ENCODE measurements around the gene CTNNB1. TPM values are rescaled to one million over a fixed set of nuclear protein-coding genes. Genes with fewer than 3 reads are reported as not detected.

The CTNNB1 gene
- polyA plus RNA-seq, 1 donor (not counting 4 experiments of a cell fraction or from before 2014, with no cell fraction given), result 644 TPM

DNA sequence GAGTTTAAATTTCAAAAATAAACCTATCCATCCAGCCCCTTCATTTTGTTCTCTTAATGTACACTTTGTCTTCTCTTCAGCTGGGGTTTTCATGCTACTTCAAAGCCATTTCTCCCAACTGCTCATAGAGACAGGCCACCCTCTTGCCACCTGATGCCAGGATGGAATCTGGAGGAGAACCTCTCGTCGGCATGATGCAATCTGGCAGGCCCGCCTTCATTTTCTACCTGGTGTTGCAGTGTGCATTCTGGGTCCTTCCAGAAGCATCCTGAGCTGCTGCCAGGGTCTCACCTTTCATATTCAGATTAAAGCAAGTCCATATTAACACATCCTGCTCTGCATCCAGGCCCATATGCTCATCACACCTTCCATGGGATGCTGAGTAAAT, 60.8 kb downstream of the CTNNB1 start:
- DNase-seq (ENCODE audit: low read depth, low spot score) (no peak), FAIRE-seq (no peak)
- H3K36me3 ChIP-seq (ENCODE audit: control insufficient read depth in 2 of 2, extremely low read depth in 1 of 2, insufficient read depth in 2 of 2, low read length in 2 of 2), result no peaks in the 10 kb centered on the region
- H2AFZ ChIP-seq (ENCODE audit: control insufficient read depth, low read length), result no peak overlapping the region
- no peaks in the 10 kb centered on the region for H3K4me1 ChIP-seq (ENCODE audit: control insufficient read depth, extremely low read depth, insufficient read depth, low read length)
- no peaks in the 10 kb centered on the region for H3K79me2 ChIP-seq (ENCODE audit: control insufficient read depth, insufficient read depth, low read length)
- no peaks in the 10 kb centered on the region for H3K9me1 ChIP-seq (ENCODE audit: control insufficient read depth, extremely low read depth, insufficient read depth, low read length)
- no peak overlapping the region for H3K9ac ChIP-seq (ENCODE audit: control insufficient read depth, extremely low read depth, insufficient read depth, low read length)
- dilution Hi-C loops (cut with MboI; ENCODE audit: extremely low pct_ligation_motif_present, low sequenced_read_pairs), result no loop called here
- H3K4me2 ChIP-seq (ENCODE audit: control insufficient read depth, extremely low read depth, insufficient read depth, low read depth, low read length), result no peak overlapping the region
- H3K9me3 ChIP-seq (ENCODE audit: control insufficient read depth, low read depth, low read length), result no peaks in the 10 kb centered on the region
- H3K27me3 ChIP-seq (ENCODE audit: control insufficient read depth, extremely low read depth, insufficient read depth, low read length), result no peaks in the 10 kb centered on the region
- H3K27ac ChIP-seq (ENCODE audit: control insufficient read depth, insufficient read depth, low read length), result no peak overlapping the region
- no peaks in the 10 kb centered on the region for H4K20me1 ChIP-seq (ENCODE audit: control insufficient read depth, extremely low read depth, insufficient read depth, low read length)
- H3K4me3 ChIP-seq (ENCODE audit: control insufficient read depth in 2 of 3, extremely low read depth in 1 of 3, insufficient read depth in 2 of 3, low read depth in 1 of 3, low read length in 3 of 3), result no peak overlapping the region
- TF ChIP-seq, protein P1, sequence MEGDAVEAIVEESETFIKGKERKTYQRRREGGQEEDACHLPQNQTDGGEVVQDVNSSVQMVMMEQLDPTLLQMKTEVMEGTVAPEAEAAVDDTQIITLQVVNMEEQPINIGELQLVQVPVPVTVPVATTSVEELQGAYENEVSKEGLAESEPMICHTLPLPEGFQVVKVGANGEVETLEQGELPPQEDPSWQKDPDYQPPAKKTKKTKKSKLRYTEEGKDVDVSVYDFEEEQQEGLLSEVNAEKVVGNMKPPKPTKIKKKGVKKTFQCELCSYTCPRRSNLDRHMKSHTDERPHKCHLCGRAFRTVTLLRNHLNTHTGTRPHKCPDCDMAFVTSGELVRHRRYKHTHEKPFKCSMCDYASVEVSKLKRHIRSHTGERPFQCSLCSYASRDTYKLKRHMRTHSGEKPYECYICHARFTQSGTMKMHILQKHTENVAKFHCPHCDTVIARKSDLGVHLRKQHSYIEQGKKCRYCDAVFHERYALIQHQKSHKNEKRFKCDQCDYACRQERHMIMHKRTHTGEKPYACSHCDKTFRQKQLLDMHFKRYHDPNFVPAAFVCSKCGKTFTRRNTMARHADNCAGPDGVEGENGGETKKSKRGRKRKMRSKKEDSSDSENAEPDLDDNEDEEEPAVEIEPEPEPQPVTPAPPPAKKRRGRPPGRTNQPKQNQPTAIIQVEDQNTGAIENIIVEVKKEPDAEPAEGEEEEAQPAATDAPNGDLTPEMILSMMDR (optimal IDR thresholded peaks at IDR 0.05 in 1 of 3, IDR thresholded peaks at IDR 0.05 in 1 of 3, conservative IDR thresholded peaks at IDR 0.05 in 1 of 3; ENCODE audit: extremely low read depth in 1 of 3, insufficient read depth in 2 of 3, low read length in 3 of 3), result no peak
- TF ChIP-seq EZH2 (IDR thresholded peaks at IDR 0.05; ENCODE audit: low read length), result no peak

DNA sequence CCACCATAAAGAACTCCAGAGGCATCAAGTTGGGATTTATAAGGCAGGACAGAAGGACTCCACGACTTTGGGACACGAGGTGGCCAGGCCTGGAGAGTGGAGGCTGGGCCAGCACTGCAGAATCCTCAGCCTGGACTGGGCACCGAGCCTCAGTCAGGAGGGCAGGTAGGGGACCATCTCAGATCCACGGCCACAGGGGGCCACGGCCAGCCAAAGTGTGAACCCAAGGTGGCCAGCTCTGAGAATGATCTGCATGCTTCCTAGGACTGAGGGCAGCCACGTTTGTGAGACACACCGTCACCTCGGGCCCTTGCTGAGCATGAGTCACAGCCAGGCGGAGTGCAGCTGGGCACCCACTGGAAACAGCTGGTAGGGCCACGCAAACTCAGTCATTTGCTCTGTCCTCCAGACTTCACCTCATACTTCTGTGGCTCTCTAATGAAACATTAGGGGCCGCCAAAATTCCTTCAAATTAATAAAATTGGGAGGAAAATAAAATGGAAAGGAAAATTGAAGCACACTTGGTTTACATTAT, 65.8 kb downstream of the CTNNB1 start:
- no peak overlapping the region for H2AFZ ChIP-seq (ENCODE audit: control insufficient read depth, low read length)
- no peak overlapping the region for H3K4me2 ChIP-seq (ENCODE audit: control insufficient read depth, extremely low read depth, insufficient read depth, low read depth, low read length)
- dilution Hi-C loops (cut with MboI; ENCODE audit: extremely low pct_ligation_motif_present, low sequenced_read_pairs), result no loop called here
- DNase-seq (ENCODE audit: low read depth, low spot score) (no peak), FAIRE-seq (no peak)
- no peak overlapping the region for H3K9ac ChIP-seq (ENCODE audit: control insufficient read depth, extremely low read depth, insufficient read depth, low read length)
- H4K20me1 ChIP-seq (ENCODE audit: control insufficient read depth, extremely low read depth, insufficient read depth, low read length), result no peaks in the 10 kb centered on the region
- no peaks in the 10 kb centered on the region for H3K36me3 ChIP-seq (ENCODE audit: control insufficient read depth in 2 of 2, extremely low read depth in 1 of 2, insufficient read depth in 2 of 2, low read length in 2 of 2)
- TF ChIP-seq EZH2 (IDR thresholded peaks at IDR 0.05; ENCODE audit: low read length), result no peak
- TF ChIP-seq, protein P1 (optimal IDR thresholded peaks at IDR 0.05 in 1 of 3, IDR thresholded peaks at IDR 0.05 in 1 of 3, conservative IDR thresholded peaks at IDR 0.05 in 1 of 3; ENCODE audit: extremely low read depth in 1 of 3, insufficient read depth in 2 of 3, low read length in 3 of 3), result no peak
- H3K9me1 ChIP-seq (ENCODE audit: control insufficient read depth, extremely low read depth, insufficient read depth, low read length), result peaks cover 2% of the 10 kb centered on the region
- no peak overlapping the region for H3K27ac ChIP-seq (ENCODE audit: control insufficient read depth, insufficient read depth, low read length)
- H3K9me3 ChIP-seq (ENCODE audit: control insufficient read depth, low read depth, low read length), result no peaks in the 10 kb centered on the region
- H3K79me2 ChIP-seq (ENCODE audit: control insufficient read depth, insufficient read depth, low read length), result no peaks in the 10 kb centered on the region
- no peak overlapping the region for H3K4me3 ChIP-seq (ENCODE audit: control insufficient read depth in 2 of 3, extremely low read depth in 1 of 3, insufficient read depth in 2 of 3, low read depth in 1 of 3, low read length in 3 of 3)
- peaks cover 10% of the 10 kb centered on the region for H3K4me1 ChIP-seq (ENCODE audit: control insufficient read depth, extremely low read depth, insufficient read depth, low read length)
- H3K27me3 ChIP-seq (ENCODE audit: control insufficient read depth, extremely low read depth, insufficient read depth, low read length), result no peaks in the 10 kb centered on the region

All from keratinocyte (primary cell).